Measurements from ENCODE around the gene PPP1R12B. TPM values are rescaled to one million over a fixed set of nuclear protein-coding genes. Genes with fewer than 3 reads are reported as not detected.
"Not testable (repeated sequence)": the region's sequence is repeated elsewhere in the genome, so short reads cannot be mapped to it uniquely, and the experiment has no call there.

Gene PPP1R12B
- total RNA-seq, 3 donors from 2014 or later: 80.9 to 655 (median 89.0) TPM

DNA sequence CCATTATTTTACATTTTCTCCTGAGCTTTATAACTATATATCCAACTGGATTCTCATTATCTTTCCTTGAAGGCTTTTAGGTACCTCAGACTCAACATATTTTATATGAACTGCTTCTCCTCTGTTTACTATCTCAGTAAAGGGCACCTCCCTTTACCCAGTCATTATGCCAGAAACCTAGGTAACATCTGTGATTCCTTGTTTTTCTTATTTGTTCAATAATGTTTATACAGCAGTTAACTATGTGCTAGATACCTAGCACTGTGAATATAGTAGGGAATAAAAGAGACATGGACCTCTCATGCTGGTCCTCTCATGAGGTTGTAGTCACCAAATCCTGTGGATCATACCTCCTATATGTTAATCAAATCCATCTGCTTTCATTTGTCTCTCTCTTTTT is 25.6 kb downstream of the PPP1R12B start:
- Histone ChIP-seq H3K36me3 (ENCODE audit: low read depth) (no peaks in the 10 kb centered on the region), H3K4me3 (no peak overlapping the region), H3K9me3 (no peaks in the 10 kb centered on the region), H3K4me1 (ENCODE audit: low read depth) (peaks cover 3% of the 10 kb centered on the region)
- intact Hi-C loops (cut with DNase I, micrococcal nuclease): no loop called here
- ATAC-seq: peak; percentile 85
- DNase-seq: no peak
- TF ChIP-seq, protein P1, sequence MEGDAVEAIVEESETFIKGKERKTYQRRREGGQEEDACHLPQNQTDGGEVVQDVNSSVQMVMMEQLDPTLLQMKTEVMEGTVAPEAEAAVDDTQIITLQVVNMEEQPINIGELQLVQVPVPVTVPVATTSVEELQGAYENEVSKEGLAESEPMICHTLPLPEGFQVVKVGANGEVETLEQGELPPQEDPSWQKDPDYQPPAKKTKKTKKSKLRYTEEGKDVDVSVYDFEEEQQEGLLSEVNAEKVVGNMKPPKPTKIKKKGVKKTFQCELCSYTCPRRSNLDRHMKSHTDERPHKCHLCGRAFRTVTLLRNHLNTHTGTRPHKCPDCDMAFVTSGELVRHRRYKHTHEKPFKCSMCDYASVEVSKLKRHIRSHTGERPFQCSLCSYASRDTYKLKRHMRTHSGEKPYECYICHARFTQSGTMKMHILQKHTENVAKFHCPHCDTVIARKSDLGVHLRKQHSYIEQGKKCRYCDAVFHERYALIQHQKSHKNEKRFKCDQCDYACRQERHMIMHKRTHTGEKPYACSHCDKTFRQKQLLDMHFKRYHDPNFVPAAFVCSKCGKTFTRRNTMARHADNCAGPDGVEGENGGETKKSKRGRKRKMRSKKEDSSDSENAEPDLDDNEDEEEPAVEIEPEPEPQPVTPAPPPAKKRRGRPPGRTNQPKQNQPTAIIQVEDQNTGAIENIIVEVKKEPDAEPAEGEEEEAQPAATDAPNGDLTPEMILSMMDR (IDR thresholded peaks at IDR 0.05): no peak

DNA sequence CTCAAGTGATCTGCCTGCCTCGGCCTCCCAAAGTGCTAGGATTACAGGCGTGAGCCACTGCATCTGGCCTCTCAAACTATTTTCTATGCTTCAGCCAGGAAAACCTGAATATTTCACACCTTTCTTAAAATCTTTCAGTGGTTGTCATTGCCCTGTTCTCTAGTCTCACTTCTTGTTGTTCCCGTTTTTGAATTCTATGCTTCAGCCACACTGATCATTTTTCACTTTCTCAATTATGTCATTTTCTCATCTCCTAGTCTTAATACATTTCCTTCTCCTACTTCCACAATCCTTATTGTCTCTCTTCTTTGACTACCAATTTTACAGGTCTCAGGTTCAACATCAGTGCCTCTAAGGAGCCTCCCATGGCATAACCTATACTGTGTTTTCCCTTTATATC is 26.7 kb downstream of the PPP1R12B start:
- H3K9me3 ChIP-seq; DNase-seq; H3K4me3 ChIP-seq; H3K36me3 ChIP-seq (ENCODE audit: low read depth); H3K4me1 ChIP-seq (ENCODE audit: low read depth); intact Hi-C loops (cut with DNase I, micrococcal nuclease); ATAC-seq: not testable (repeated sequence)

DNA sequence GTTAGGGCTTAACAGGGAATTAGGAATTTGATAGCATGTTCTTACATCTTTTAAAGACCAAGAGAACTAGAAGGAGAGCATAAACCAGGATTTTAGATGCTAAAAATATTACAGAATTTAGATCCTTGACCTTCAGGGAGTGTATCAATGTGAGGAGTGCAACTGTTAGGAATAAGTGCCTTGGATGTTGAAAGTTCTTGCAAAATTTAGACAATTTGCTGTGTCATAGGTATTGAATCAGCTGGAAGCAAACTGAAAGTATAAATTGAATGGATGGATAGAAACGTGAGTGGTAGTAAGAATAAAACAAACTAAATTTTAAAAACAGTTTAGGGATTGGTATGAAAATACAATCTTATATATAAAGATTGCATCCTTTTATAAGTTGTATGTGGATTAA is 27.7 kb downstream of the PPP1R12B start:
- Histone ChIP-seq H3K4me1 (ENCODE audit: low read depth) (peaks cover 11% of the 10 kb centered on the region), H3K9me3 (no peaks in the 10 kb centered on the region), H3K4me3 (no peak overlapping the region), H3K36me3 (ENCODE audit: low read depth) (no peaks in the 10 kb centered on the region)
- no peak for DNase-seq
- TF ChIP-seq, protein P1 (IDR thresholded peaks at IDR 0.05): no peak
- no peak for ATAC-seq
- intact Hi-C loops (cut with DNase I, micrococcal nuclease): no loop called here

DNA sequence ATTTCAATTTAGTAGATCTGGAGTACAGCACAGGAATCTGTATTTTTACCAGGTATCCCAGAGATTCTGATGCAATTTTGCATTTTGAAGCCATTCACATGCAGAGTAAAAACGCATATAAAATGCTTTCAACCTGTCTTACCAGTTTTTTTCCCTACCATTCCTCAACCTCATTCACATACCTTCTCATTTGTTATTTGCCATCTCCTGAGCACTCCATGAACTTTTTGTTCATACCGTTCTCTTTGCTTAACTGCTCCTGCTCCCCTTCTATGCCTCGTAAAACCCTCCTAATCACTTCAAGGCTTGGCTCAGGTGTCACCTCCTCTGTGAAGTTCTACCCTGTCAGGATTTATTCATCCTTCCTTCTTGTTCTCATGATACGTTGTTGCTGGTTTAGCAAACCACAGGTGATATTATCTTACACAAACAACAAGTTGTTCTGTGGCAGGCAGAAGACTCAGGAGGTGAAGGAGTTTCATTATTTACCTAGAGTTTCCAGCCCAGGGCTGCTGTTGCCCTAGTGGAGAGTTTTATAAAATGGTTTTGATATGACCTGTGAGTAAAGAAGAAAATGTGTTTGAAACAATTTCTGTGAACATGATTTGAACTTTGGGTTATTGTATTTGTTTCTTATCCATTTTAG is 31.5 kb downstream of the PPP1R12B start:
- intact Hi-C loops (cut with DNase I, micrococcal nuclease); H3K4me1 ChIP-seq (ENCODE audit: low read depth); DNase-seq; H3K9me3 ChIP-seq; H3K36me3 ChIP-seq (ENCODE audit: low read depth); H3K4me3 ChIP-seq: not testable (repeated sequence)
- peak; percentile 73 for ATAC-seq

DNA sequence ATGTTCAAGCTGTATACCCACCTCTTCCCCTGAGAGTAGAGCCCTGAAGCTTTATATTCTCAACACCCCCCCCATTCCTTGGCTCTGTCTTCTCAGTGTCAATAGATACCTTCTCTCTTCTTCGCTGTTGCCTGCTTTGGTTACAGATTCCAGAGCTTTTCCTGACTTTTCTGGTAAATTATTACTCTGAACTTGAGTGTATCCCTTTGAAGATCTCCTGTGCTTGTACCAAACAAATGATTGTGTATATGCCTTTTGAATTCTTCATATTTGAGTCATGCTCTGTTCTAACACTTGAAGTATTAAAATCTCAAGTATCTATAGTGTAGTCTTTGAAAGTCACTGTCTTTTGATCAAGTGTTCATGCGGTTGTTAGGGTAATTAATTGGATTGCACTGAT is 32.0 kb downstream of the PPP1R12B start:
- H3K4me3 ChIP-seq; H3K36me3 ChIP-seq (ENCODE audit: low read depth); DNase-seq; ATAC-seq; H3K4me1 ChIP-seq (ENCODE audit: low read depth); intact Hi-C loops (cut with DNase I, micrococcal nuclease); H3K9me3 ChIP-seq: not testable (repeated sequence)

DNA sequence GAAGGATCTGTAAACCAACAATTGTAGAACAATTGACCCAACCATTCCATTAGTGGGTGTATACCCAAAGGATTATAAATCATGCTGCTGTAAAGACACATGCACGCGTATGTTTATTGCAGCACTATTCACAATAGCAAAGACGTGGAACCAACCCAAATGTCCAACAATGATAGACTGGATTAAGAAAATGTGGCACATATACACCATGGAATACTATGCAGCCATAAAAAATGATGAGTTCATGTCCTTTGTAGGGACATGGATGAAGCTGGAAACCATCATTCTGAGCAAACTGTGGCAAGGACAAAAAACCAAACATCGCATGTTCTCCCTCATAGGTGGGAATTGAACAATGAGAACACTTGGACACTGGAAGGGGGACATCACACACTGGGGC is 33.4 kb downstream of the PPP1R12B start:
- H3K9me3 ChIP-seq; H3K36me3 ChIP-seq (ENCODE audit: low read depth); ATAC-seq; H3K4me3 ChIP-seq; H3K4me1 ChIP-seq (ENCODE audit: low read depth); intact Hi-C loops (cut with DNase I, micrococcal nuclease); DNase-seq: not testable (repeated sequence)

DNA sequence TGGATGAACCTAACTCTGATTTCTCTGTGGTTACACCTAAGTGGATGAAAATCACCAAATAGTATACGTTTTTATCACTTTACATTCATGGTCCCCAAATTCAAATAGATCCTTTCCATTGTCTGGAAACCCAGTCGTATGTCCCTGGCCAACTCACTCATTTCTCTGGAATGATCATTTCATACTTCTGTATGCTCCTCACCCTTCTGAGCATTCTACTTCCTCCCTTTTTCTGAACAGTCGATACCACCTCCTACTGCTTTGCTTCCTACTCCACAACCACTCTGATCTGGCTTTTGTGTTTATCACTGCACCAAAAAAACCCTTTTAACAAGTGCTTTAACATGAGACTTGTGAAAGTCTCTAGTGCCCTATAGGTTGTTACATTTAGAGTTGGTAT is 47.3 kb downstream of the PPP1R12B start:
- DNase-seq; H3K36me3 ChIP-seq (ENCODE audit: low read depth); H3K4me1 ChIP-seq (ENCODE audit: low read depth); H3K4me3 ChIP-seq; H3K9me3 ChIP-seq; ATAC-seq; intact Hi-C loops (cut with DNase I, micrococcal nuclease): not testable (repeated sequence)

DNA sequence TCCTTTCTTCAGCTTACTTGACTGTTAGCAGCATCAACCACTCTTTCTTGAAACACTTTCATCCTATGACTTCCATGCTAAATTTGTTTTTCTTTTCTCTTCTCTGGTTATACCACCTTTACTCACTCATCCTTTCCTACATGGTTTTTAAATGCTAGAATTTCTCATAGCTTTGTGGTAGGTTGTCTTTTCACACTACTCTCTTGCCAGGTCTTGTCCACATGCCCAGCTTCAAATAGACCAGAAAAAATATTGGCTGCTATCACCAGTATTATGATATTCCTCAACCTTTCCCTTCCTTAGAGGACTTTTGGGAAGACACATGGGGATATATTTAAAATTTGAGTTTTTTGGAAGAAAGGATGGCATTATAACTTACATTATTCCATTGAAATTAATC is 48.8 kb downstream of the PPP1R12B start:
- Histone ChIP-seq H3K4me3 (no peak overlapping the region), H3K36me3 (ENCODE audit: low read depth) (no peaks in the 10 kb centered on the region), H3K9me3 (no peaks in the 10 kb centered on the region), H3K4me1 (ENCODE audit: low read depth) (no peaks in the 10 kb centered on the region)
- ATAC-seq (no peak), DNase-seq (no peak)
- intact Hi-C loops (cut with DNase I, micrococcal nuclease): no loop called here
- TF ChIP-seq, protein P1 (IDR thresholded peaks at IDR 0.05): no peak

DNA sequence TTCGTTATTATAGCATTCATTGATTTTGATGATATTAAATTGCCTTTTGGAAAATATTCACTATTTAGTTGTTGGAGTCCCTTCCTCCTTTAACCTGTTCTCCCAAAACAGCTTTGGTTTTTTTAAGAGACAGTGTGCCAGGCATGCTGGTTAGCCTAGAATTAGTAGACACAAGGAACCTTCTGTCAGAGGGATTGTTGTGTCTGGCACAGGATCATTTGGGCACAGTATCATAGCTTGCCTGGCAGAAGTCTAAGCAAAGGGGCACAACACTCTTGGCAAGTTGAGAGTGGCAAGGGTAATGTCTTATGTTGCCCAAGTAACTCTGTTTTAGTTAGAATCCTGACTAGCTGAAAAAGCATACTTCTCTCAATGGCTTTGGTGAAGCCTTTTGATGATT is 49.9 kb downstream of the PPP1R12B start:
- intact Hi-C loops (cut with DNase I, micrococcal nuclease); H3K4me1 ChIP-seq (ENCODE audit: low read depth); ATAC-seq: not testable (repeated sequence)

DNA sequence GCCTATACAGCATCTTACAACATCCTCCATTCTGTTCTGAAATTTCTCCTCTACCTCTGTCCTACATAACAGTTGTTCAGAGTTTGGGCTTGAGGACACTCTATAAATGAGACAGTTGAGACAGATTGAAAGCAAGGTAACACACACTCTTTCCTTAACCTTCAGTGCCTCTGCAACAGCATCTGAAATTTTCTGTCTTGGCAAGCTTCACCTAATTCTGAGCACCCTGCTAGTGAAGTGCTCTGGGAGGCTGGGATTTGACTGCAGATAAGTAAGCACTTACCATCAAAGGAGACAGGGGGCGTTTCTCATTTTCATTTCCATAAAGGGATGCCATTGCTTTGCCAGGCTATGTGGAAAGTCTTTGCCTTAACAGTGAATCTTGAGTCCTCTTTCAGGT is 53.3 kb downstream of the PPP1R12B start:
- ATAC-seq; H3K4me1 ChIP-seq (ENCODE audit: low read depth); intact Hi-C loops (cut with DNase I, micrococcal nuclease); H3K9me3 ChIP-seq; H3K36me3 ChIP-seq (ENCODE audit: low read depth); DNase-seq; H3K4me3 ChIP-seq: not testable (repeated sequence)

More for the DNA sequence above, 49.9 kb downstream of the PPP1R12B start:
- H3K4me3 ChIP-seq; H3K36me3 ChIP-seq (ENCODE audit: low read depth); DNase-seq; H3K9me3 ChIP-seq: not testable (repeated sequence)

DNA sequence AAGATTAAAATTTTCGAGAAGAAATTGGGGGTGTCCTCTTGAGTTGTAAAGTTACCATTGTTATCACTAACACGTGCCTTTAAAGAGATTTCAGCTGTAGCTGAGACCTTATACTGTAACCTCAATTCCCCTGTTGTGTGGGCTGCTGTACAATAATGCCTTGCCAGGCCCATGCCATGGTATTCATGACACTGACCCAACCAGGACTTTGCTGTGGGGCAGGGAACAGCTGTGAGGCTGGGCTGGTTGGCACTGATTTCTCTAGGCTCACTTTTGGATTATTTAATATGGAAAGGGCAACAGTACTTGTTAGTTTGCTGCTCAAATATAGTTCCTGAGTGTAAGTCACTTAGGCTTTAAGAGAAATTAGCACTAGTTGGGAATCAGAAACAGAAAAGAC is 54.9 kb downstream of the PPP1R12B start:
- ATAC-seq; H3K36me3 ChIP-seq (ENCODE audit: low read depth); H3K4me1 ChIP-seq (ENCODE audit: low read depth); H3K4me3 ChIP-seq; intact Hi-C loops (cut with DNase I, micrococcal nuclease); DNase-seq; H3K9me3 ChIP-seq: not testable (repeated sequence)

All from mucosa of descending colon (tissue), 3 donors.